A673 (cell line): ENCODE results near the gene NEDD9. TPM values are rescaled to one million over a fixed set of nuclear protein-coding genes. Genes with fewer than 3 reads are reported as not detected.

Experiments
- BruUV-seq: library from RNA; stranded (reverse); fragments of 400-500 nt; replicated peaks from 2 replicates; lab custom pipeline; 2021; lab: Mats Ljungman, UMichigan
- CTCF ChIA-PET: fragments of 300-600 bp; sonication (Branson Sonifier 250); formaldehyde crosslinking; loops from one replicate; lab custom pipeline; 2022; ENCODE audit warnings: antibody characterized with exemption; lab: Charles Lee
- POLR2A ChIA-PET: fragments of 300-600 bp; sonication (Branson Sonifier 250); formaldehyde crosslinking; loops from one replicate; lab custom pipeline; 2022; ENCODE audit warnings: antibody characterized with exemption; ENCODE audit not compliant: low non-redundant PET; lab: Charles Lee
- DNase-seq: peaks from one replicate; pipeline ENCODE4 v3.0.0-alpha.2; 2015; ENCODE audit warnings: low spot score
- H3K27ac ChIP-seq: fragments of 200-600 bp; sonication (generic); 2 replicates; pipeline ENCODE4 v1.5.1; 2016; ENCODE audit warnings: mixed run types, low read depth, mild to moderate bottlenecking, mixed read lengths, antibody characterized with exemption, low read length; ENCODE audit not compliant: poor library complexity, severe bottlenecking
- H3K27me3 ChIP-seq: fragments of 200-600 bp; sonication (generic); replicated peaks from 2 replicates; pipeline ENCODE4 v1.6.1; 2017; ENCODE audit warnings: mixed run types, low read depth, mild to moderate bottlenecking, mixed read lengths, antibody characterized with exemption, low read length; ENCODE audit not compliant: insufficient read depth, poor library complexity
- H3K36me3 ChIP-seq: fragments of 200-600 bp; sonication (generic); 2 replicates; pipeline ENCODE4 v1.6.1; 2016; ENCODE audit warnings: mixed run types, mild to moderate bottlenecking, mixed read lengths, antibody characterized with exemption, low read length; ENCODE audit not compliant: insufficient read depth, poor library complexity, severe bottlenecking
- H3K4me1 ChIP-seq: fragments of 200-600 bp; sonication (generic); 2 replicates; pipeline ENCODE4 v1.6.1; 2017; ENCODE audit warnings: mixed run types, mild to moderate bottlenecking, mixed read lengths, antibody characterized with exemption, low read length; ENCODE audit not compliant: insufficient read depth, poor library complexity, severe bottlenecking
- H3K4me3 ChIP-seq: fragments of 200-600 bp; sonication (generic); 2 replicates; pipeline ENCODE4 v1.5.1; 2016; ENCODE audit warnings: low read depth, mixed run types, mild to moderate bottlenecking, mixed read lengths, low read length; ENCODE audit not compliant: poor library complexity, severe bottlenecking
- H3K9me3 ChIP-seq: fragments of 200-600 bp; sonication (generic); 2 replicates; pipeline ENCODE4 v1.6.1; 2016; ENCODE audit warnings: mixed run types, low read depth, mild to moderate bottlenecking, mixed read lengths, antibody characterized with exemption, low read length; ENCODE audit not compliant: poor library complexity, severe bottlenecking
- EZH2 ChIP-seq: fragments of 200-600 bp; sonication (generic); IDR thresholded peaks from 2 replicates; pipeline ENCODE4 v1.6.1; 2017; ENCODE audit warnings: borderline replicate concordance, low read depth, mild to moderate bottlenecking, mixed read lengths, antibody characterized with exemption, low read length; ENCODE audit not compliant: poor library complexity, severe bottlenecking
- intact Hi-C: fragments of 100-400 bp; cut with micrococcal nuclease; formaldehyde crosslinking; loops from one replicate; pipeline ENCODE4 v1.10.0; 2022; ENCODE audit not compliant: unreplicated experiment
- total RNA-seq: library from RNA; stranded (reverse); gene quantifications from 2 replicates; pipeline ENCODE4 v1.2.3, GENCODE V29; 2021
- TF ChIP-seq, protein P1 (sequence below): fragments of 300-800, 200-600 bp; sonication (generic); conservative IDR thresholded peaks from 2 replicates; pipeline ENCODE4 v1.5.1; 2017; ENCODE audit warnings: low read depth, mild to moderate bottlenecking, antibody characterized with exemption, low read length, moderate library complexity, mixed read lengths

NEDD9 gene
- total RNA-seq, 1 experiment from 2014 or later, result 6.6 TPM

DNA sequence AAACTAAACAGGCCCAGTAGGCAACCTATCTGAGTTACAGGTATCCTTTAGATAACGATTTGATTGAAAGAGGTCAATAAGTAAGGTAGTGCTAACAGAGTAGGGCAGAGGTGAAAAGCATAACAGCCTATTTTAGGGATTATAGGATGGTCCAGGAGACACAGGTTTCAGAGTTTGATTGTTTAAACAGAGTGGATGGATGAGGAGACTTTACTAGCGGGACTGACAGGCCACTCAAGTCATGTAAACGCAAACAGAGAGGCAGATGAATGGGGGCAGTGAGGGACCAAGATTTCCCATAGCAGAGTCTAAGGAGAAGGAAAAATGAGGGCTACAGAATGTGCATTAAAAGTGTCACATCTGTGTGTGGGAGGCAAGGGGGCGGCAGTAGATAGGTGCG, 4.8 kb downstream of the NEDD9 start:
- Histone ChIP-seq H3K36me3 (no peaks in the 10 kb centered on the region), H3K9me3 (no peaks in the 10 kb centered on the region), H3K4me1 (peaks cover 20% of the 10 kb centered on the region), H3K4me3 (no peak overlapping the region), H3K27ac (no peak overlapping the region), H3K27me3 (no peaks in the 10 kb centered on the region)
- intact Hi-C loops, result no loop called here
- no TSS peak for BruUV-seq
- no peak for TF ChIP-seq EZH2
- TF ChIP-seq, protein P1, sequence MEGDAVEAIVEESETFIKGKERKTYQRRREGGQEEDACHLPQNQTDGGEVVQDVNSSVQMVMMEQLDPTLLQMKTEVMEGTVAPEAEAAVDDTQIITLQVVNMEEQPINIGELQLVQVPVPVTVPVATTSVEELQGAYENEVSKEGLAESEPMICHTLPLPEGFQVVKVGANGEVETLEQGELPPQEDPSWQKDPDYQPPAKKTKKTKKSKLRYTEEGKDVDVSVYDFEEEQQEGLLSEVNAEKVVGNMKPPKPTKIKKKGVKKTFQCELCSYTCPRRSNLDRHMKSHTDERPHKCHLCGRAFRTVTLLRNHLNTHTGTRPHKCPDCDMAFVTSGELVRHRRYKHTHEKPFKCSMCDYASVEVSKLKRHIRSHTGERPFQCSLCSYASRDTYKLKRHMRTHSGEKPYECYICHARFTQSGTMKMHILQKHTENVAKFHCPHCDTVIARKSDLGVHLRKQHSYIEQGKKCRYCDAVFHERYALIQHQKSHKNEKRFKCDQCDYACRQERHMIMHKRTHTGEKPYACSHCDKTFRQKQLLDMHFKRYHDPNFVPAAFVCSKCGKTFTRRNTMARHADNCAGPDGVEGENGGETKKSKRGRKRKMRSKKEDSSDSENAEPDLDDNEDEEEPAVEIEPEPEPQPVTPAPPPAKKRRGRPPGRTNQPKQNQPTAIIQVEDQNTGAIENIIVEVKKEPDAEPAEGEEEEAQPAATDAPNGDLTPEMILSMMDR, result no peak
- ChIA-PET POLR2A (no interaction called here), CTCF (no interaction called here)
- DNase-seq, result no peak

DNA sequence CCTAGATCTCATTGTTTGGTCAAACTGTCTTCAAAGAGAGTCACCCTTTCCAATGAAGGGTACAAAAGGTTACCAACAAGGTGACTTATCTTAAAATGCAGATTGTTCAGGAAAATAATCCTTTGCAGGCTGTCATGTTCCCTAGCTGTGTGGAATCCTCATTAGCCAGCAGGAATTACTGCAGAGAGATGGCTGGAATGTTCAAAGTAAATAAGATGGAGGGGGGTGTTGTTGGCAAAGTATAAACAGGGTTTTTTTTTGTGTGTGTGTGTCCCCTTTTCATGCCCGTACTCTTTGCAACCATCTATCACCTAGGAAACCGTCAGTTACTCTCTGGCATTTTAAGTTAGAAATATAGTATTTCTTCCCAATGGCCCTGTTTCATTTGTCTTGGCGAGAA, 6.5 kb downstream of the NEDD9 start:
- POLR2A ChIA-PET, result no interaction called here
- no peak overlapping the region for H3K4me3 ChIP-seq

DNA sequence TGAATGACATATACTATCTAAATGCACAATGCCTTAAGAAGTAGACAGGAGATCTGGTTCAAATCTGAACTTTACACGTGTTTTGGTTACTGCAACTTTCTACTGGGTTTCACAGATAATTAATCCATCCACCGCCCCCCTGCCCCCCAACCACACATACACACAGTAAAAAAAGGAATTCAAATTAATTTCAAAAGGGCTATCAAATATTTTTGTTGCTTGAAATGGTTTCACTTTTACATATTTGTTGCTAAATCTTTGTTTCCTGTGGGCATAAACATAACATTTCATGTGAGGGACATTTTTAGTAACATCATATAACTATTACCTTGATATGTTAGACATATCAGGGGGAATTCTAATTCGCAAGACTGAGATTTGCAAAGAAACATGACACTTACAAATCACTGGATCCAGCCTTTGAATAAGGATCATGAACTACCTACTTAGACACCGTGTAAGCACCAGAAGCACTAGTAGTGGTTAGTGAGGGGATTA, 7.5 kb downstream of the NEDD9 start:
- BruUV-seq, result no TSS peak
- intact Hi-C loops, result no loop called here
- no peak overlapping the region for H3K27ac ChIP-seq
- H3K4me3 ChIP-seq, result no peak overlapping the region
- peaks cover 12% of the 10 kb centered on the region for H3K4me1 ChIP-seq
- no peaks in the 10 kb centered on the region for H3K9me3 ChIP-seq
- TF ChIP-seq EZH2, result no peak
- TF ChIP-seq, protein P1, result no peak
- no peaks in the 10 kb centered on the region for H3K27me3 ChIP-seq
- no peaks in the 10 kb centered on the region for H3K36me3 ChIP-seq
- no peak for DNase-seq
- CTCF ChIA-PET, result no interaction called here
- POLR2A ChIA-PET, result no interaction called here

More for the DNA sequence above, 6.5 kb downstream of the NEDD9 start:
- no TSS peak for BruUV-seq
- Histone ChIP-seq H3K4me1 (peaks cover 19% of the 10 kb centered on the region), H3K27ac (no peak overlapping the region), H3K27me3 (no peaks in the 10 kb centered on the region), H3K9me3 (no peaks in the 10 kb centered on the region), H3K36me3 (no peaks in the 10 kb centered on the region)
- CTCF ChIA-PET, result no interaction called here
- no peak for DNase-seq
- TF ChIP-seq, protein P1, result no peak
- intact Hi-C loops, result no loop called here
